Esophagus squamous epithelium (tissue), 5 donors: ENCODE data around the gene SLC27A5. TPM values are rescaled to one million over a fixed set of nuclear protein-coding genes. Genes with fewer than 3 reads are reported as not detected.
A peak's percentile ranks its signal among the peaks of the same experiment; 100 is the strongest.
"Not testable (repeated sequence)": the region's sequence is repeated elsewhere in the genome, so short reads cannot be mapped to it uniquely, and the experiment has no call there.

Experiments used
- DNase-seq: peaks from one replicate; lab custom pipeline; 2025; lab: John Stamatoyannopoulos, UW
- H3K27ac ChIP-seq, 4 donors: fragments of 200-600 bp; sonication (generic); one replicate each; pipeline ENCODE4 v1.5.1; 2016 to 2019; ENCODE audit warnings: mild to moderate bottlenecking in 1 of 4
- H3K27me3 ChIP-seq, 4 donors: fragments of 200-600 bp; sonication (generic); 1 replicate in 3 of 4; 2 replicates in 1 of 4; pipeline versions ENCODE4 v1.5.1 to v1.6.0; 2017 to 2021; ENCODE audit warnings: antibody characterized with exemption in 1 of 4
- H3K36me3 ChIP-seq, 3 donors: fragments of 200-600 bp; sonication (generic); one replicate each; pipeline ENCODE4 v1.5.1; 2016 to 2019
- H3K4me1 ChIP-seq, 3 donors: fragments of 200-600 bp; sonication (generic); one replicate each; pipeline ENCODE4 v1.5.1; 2017 to 2019
- H3K4me3 ChIP-seq, 4 donors: fragments of 200-600 bp; sonication (generic); 1 replicate in 3 of 4; 2 replicates in 1 of 4; pipeline ENCODE4 v1.5.1; 2016 to 2019; ENCODE audit warnings: mild to moderate bottlenecking in 2 of 4, moderate library complexity in 1 of 4
- H3K9me3 ChIP-seq, 3 donors: fragments of 200-600 bp; sonication (generic); one replicate each; pipeline ENCODE4 v1.5.1; 2016 to 2019
- POLR2A ChIP-seq, 4 donors: fragments of 450-650 bp; IDR thresholded peaks; one replicate each; pipeline ENCODE4 v1.6.1; 2017; ENCODE audit warnings: antibody characterized with exemption in 4 of 4, mild to moderate bottlenecking in 4 of 4, moderate library complexity in 3 of 4
- WGBS, 2 donors: methylation state at CpG; one replicate each; pipeline ENCODE4 v1.1.5; 2018; 5-methylcytosine and 5-hydroxymethylcytosine counted together
- intact Hi-C: fragments of 100-400 bp; cut with DNase I; formaldehyde crosslinking; loops from one replicate; pipeline ENCODE4 v1.15.0; 2022
- total RNA-seq, 4 donors: library from RNA; depleted of rRNA; stranded (reverse); fragments of >200 nt; gene quantifications; one replicate each; pipeline ENCODE4 v1.1.0, GENCODE V29; 2016
- TF ChIP-seq, protein P1 (sequence below), 6 experiments: fragments of 450-650 bp in 4 of 6; fragments of 200-600 bp in 2 of 6; sonication (generic) in 2 of 6; IDR thresholded peaks; one replicate each; pipeline ENCODE4 v1.5.1; 2016 to 2019; ENCODE audit warnings: antibody characterized with exemption in 6 of 6, mild to moderate bottlenecking in 4 of 6, moderate library complexity in 4 of 6
- donor health status: DM: yes; HTN: yes; CAD: no.

Gene SLC27A5
- total RNA-seq, 4 donors from 2014 or later = 1.9 to 5.3 (median 2.6) TPM

DNA sequence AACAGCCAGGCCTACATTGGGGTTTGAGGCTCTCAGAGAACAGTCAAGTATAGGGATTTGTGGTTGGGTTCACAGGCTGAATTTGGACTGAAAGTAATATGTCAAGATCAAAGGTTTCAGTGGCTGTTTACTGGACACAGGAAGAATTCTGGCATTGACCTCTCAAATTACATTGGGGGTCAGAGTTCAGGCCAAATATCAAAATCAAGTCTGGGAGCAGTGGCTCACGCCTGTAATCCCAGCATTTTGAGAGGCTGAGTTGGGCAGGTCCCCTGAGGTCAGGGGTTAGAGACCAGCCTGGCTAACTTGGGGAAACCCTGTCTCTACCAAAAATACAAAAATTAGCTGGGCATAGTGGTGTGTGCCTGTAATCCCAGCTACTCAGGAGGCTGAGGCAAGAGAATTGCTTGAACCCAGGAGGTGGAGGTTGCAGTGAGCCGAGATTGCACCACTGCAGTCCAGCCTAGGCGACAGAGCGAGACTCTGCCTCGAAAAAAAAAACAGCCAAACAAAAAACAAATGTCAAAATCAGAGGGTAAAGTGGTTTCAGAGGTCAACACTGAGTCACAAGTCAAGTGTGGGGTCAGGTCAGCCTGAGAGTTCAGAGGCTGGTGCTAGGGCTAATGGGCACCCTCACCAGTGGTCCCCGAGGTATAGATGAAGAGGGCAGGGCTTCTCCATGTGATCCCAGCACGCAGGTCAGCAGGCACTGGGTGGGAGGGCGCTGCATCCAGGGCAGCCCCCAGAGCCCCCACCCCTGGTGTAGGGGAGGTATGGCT lies 1.5 kb downstream of the SLC27A5 start:
- no peak for TF ChIP-seq POLR2A (IDR thresholded peaks at IDR 0.05)
- TF ChIP-seq, protein P1, sequence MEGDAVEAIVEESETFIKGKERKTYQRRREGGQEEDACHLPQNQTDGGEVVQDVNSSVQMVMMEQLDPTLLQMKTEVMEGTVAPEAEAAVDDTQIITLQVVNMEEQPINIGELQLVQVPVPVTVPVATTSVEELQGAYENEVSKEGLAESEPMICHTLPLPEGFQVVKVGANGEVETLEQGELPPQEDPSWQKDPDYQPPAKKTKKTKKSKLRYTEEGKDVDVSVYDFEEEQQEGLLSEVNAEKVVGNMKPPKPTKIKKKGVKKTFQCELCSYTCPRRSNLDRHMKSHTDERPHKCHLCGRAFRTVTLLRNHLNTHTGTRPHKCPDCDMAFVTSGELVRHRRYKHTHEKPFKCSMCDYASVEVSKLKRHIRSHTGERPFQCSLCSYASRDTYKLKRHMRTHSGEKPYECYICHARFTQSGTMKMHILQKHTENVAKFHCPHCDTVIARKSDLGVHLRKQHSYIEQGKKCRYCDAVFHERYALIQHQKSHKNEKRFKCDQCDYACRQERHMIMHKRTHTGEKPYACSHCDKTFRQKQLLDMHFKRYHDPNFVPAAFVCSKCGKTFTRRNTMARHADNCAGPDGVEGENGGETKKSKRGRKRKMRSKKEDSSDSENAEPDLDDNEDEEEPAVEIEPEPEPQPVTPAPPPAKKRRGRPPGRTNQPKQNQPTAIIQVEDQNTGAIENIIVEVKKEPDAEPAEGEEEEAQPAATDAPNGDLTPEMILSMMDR (IDR thresholded peaks at IDR 0.05) = no peak
- no peak for DNase-seq
- Histone ChIP-seq H3K4me3 (no peak overlapping the region), H3K36me3 (no peaks in the 10 kb centered on the region), H3K27ac (no peak overlapping the region), H3K27me3 (no peaks in the 10 kb centered on the region), H3K9me3 (peaks cover 0 to 12% (median 0%) of the 10 kb centered on the region in 3 donors), H3K4me1 (peaks cover 10 to 22% (median 17%) of the 10 kb centered on the region in 3 donors)
- intact Hi-C loops = no loop called here
- 72 to 88% methylated on average over 8 of the region's 8 CpGs for WGBS, 2 donors

DNA sequence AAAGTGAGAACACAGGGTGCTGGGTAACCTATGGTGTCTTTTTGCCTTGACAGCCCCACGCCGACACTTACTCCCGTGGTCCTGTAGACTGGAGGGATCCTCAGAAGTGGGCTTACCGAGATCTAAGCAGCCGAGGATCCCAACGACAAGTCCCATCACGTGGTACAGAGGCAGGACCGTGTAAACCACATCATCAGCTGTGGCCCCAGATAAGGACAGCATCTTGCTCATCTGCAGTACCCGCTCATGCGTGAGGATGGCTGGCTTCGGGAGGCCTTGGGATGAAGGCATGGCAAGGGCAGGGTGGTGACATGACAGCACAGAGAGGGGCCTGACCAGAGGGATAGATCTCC lies 2.1 kb downstream of the SLC27A5 start:
- DNase-seq = no peak
- Histone ChIP-seq H3K36me3 (no peaks in the 10 kb centered on the region), H3K4me3 (no peak overlapping the region), H3K27me3 (no peaks in the 10 kb centered on the region), H3K9me3 (peaks cover 0 to 12% (median 0%) of the 10 kb centered on the region in 3 donors), H3K4me1 (peaks cover 10 to 17% (median 13%) of the 10 kb centered on the region in 3 donors), H3K27ac (no peak overlapping the region)
- intact Hi-C loops = no loop called here
- TF ChIP-seq, protein P1 (IDR thresholded peaks at IDR 0.05) = no peak
- TF ChIP-seq POLR2A (IDR thresholded peaks at IDR 0.05) = no peak
- 77 to 82% methylated on average over 8 to 9 of the region's 11 CpGs for WGBS, 2 donors

DNA sequence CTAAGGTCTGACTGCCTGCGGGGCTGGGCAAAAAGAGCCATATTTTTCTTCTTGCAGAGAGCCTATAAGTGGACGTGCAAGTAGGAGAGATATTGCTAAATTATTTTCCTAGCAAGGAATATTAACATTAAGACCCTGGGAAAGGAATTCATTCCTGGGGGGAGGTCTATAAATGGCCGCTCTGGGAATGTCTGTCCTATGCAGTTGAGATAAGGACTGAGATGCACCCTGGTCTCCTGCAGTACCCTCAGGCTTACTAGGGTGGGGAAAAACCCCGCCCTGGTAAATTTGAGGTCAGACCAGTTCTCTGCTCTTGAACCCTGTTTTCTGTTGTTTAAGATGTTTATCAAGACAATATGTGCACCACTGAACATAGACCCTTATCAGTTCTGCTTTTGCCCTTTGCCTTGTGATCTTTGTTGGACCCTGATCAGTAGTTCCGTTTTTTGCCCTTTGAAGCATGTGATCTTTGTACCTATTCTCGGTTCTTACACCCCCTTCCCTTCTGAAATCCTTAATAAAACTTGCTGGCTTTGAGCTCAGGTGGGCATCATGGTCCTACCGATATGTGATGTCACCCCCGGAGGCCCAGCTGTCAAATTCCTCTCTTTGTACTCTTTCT lies 4.1 kb downstream of the SLC27A5 start:
- H3K4me3 ChIP-seq, H3K36me3 ChIP-seq, intact Hi-C loops, H3K27ac ChIP-seq, H3K27me3 ChIP-seq, DNase-seq, H3K4me1 ChIP-seq: not testable (repeated sequence)
- H3K9me3 ChIP-seq = peaks cover 0 to 12% (median 0%) of the 10 kb centered on the region in 3 donors
- WGBS, 2 donors = 83 to 86% methylated on average over 7 of the region's 8 CpGs

DNA sequence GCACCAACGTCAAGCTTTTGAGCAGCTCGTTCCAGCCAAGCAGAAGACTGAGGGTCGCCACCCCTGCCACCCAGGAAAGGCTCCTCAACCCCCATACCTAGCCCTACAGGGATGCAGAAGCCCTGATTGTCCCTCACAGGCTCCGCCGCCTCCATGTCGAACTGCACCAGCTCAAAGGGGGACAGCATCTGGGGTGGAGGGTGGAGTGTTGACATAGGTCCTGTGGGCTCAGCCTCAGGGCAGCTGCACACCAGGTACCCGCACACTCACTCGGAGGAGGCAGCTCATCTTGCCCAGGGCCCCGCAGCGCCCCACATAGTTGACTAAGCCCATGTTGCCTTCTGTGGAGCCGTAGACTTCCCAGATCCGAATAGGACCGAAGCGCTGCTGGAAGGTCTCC lies 11.6 kb downstream of the SLC27A5 start:
- intact Hi-C loops = no loop called here
- DNase-seq = no peak
- TF ChIP-seq POLR2A (IDR thresholded peaks at IDR 0.05) = no peak
- TF ChIP-seq, protein P1 (IDR thresholded peaks at IDR 0.05) = no peak
- Histone ChIP-seq H3K4me1 (peaks cover 10 to 30% (median 18%) of the 10 kb centered on the region in 3 donors), H3K36me3 (no peaks in the 10 kb centered on the region), H3K27me3 (no peaks in the 10 kb centered on the region), H3K4me3 (peak overlapping the region in 2 of 4 donors; percentile 55 to 72), H3K9me3 (no peaks in the 10 kb centered on the region), H3K27ac (no peak overlapping the region)
- WGBS, 2 donors = 89 to 90% methylated on average over 4 to 7 of the region's 14 CpGs

DNA sequence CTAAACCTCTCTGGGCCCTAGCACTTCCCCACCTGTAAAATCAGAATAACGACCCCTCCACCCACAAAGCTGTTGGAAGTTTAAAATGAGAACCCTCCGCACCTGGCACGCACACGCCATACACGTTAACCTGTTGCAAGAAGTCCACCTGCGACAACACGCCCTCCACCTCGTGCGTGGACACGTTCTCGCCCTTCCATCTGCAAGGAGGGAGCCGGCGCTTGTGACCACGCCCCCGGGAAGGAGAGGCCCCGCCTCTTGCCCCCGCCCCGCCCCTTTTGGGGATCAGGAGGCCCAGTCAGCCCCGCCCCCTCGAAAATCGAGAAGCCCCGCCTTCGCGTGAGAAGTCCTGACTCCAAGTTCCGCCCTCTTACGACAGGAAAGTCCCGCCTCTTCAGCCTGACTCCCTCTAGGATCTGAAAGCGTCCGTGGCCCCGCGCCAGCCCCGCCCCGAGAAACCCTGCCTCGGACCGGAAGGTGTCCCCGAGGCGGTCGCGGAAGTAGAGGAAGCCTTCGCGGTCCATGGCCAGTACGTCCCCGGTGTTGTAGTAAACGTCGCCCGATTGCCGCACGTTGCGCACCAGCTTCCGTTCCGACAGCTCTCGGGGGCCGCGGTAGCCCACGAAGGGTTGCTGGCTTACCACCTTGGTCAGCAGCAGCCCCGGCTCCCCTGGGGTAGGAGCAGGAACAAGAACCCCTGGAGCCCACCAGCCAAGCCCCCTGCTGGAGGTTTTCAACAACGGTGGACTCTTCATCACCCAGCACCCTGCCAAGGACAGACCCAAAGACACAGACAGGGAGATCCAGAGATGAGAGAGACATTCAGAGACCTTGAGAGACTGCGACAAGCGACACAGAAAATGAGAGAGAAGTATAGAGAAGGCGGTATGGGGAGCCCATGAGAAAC lies 12.5 kb downstream of the SLC27A5 start:
- TF ChIP-seq POLR2A (IDR thresholded peaks at IDR 0.05) = peak in 1 of 4 donors; percentile 32
- TF ChIP-seq, protein P1 (IDR thresholded peaks at IDR 0.05) = peak in 4 of 6 experiments; percentile 18 to 42 (median 34)
- Histone ChIP-seq H3K4me1 (peaks cover 10 to 30% (median 18%) of the 10 kb centered on the region in 3 donors), H3K27me3 (no peaks in the 10 kb centered on the region), H3K27ac (peak overlapping the region; percentile 77 to 89 (median 87)), H3K36me3 (no peaks in the 10 kb centered on the region), H3K9me3 (no peaks in the 10 kb centered on the region), H3K4me3 (peak overlapping the region; percentile 41 to 72 (median 62))
- peak; percentile 87 for DNase-seq
- 6% methylated on average over 8 to 21 of the region's 60 CpGs for WGBS, 2 donors
- intact Hi-C loops = no loop called here
